Naive thymus-derived CD4-positive, alpha-beta T cell (primary cell): ENCODE data around the gene TRERF1. TPM values are rescaled to one million over a fixed set of nuclear protein-coding genes. Genes with fewer than 3 reads are reported as not detected.
A peak's percentile ranks its signal among the peaks of the same experiment; 100 is the strongest.

Experiments used
- ATAC-seq: fragments of 150-1000 bp; cut with Tn5 transposase; 2 replicates; pipeline ENCODE4 v1.10.0; 2021; ENCODE audit warnings: mild to moderate bottlenecking, moderate library complexity
- CTCF ChIA-PET: fragments of 350-600 bp; sonication (Branson Sonifier 250); formaldehyde crosslinking; loops from one replicate; lab custom pipeline; 2021; ENCODE audit warnings: antibody characterized with exemption; lab: Charles Lee
- POLR2A ChIA-PET: fragments of 350-600 bp; sonication (Branson Sonifier 250); formaldehyde crosslinking; loops from one replicate; lab custom pipeline; 2021; ENCODE audit warnings: antibody characterized with exemption, inconsistent platforms; lab: Charles Lee
- DNase-seq, 9 donors: peaks; one replicate each; pipeline versions ENCODE4 v3.0.0 to v3.0.0-alpha.2; 2020 to 2022; ENCODE audit warnings: mixed read lengths in 1 of 9
- H3K27ac ChIP-seq: one replicate; pipeline ENCODE4 v1.7.0; 2013; ENCODE audit warnings: mild to moderate bottlenecking, low read depth, low read length, moderate library complexity
- H3K27me3 ChIP-seq, 2 donors: one replicate each; pipeline ENCODE4 v1.7.0; 2013; ENCODE audit warnings: low read length in 2 of 2, mild to moderate bottlenecking in 2 of 2, moderate library complexity in 2 of 2; ENCODE audit not compliant: control insufficient read depth in 2 of 2, insufficient read depth in 2 of 2
- H3K36me3 ChIP-seq, 3 experiments: 1 replicate in 2 of 3; 2 replicates in 1 of 3; pipeline ENCODE4 v1.7.0; 2013; ENCODE audit warnings: low read length in 3 of 3, mild to moderate bottlenecking in 3 of 3, moderate library complexity in 1 of 3; ENCODE audit not compliant: insufficient read depth in 3 of 3, control insufficient read depth in 2 of 3
- H3K4me1 ChIP-seq, 2 donors: one replicate each; pipeline ENCODE4 v1.7.0; 2013; ENCODE audit warnings: low read length in 2 of 2, mild to moderate bottlenecking in 2 of 2, moderate library complexity in 1 of 2; ENCODE audit not compliant: control insufficient read depth in 2 of 2, insufficient read depth in 2 of 2
- H3K4me3 ChIP-seq: 2 replicates; pipeline ENCODE4 v1.7.0; 2013; ENCODE audit warnings: mild to moderate bottlenecking, low read length
- H3K9me3 ChIP-seq, 3 experiments: 1 replicate in 2 of 3; 2 replicates in 1 of 3; pipeline ENCODE4 v1.7.0; 2013; ENCODE audit warnings: low read length in 3 of 3; ENCODE audit not compliant: control insufficient read depth in 2 of 3
- H3K27ac Mint-ChIP-seq, 9 donors: one replicate each; pipeline ENCODE4 v1.8.0; 2020 to 2022; ENCODE audit warnings: mixed read lengths in 9 of 9, mild to moderate bottlenecking in 8 of 9, moderate library complexity in 5 of 9, inconsistent platforms in 2 of 9
- H3K27me3 Mint-ChIP-seq, 5 donors: one replicate each; pipeline ENCODE4 v1.8.0; 2021 to 2022; ENCODE audit warnings: mixed read lengths in 5 of 5, mild to moderate bottlenecking in 1 of 5
- H3K36me3 Mint-ChIP-seq, 5 donors: one replicate each; pipeline ENCODE4 v1.8.0; 2020 to 2022; ENCODE audit warnings: mixed read lengths in 5 of 5, mild to moderate bottlenecking in 3 of 5, inconsistent platforms in 1 of 5
- H3K4me1 Mint-ChIP-seq, 7 donors: one replicate each; pipeline ENCODE4 v1.8.0; 2020 to 2022; ENCODE audit warnings: mixed read lengths in 7 of 7, mild to moderate bottlenecking in 3 of 7, inconsistent platforms in 1 of 7
- H3K4me3 Mint-ChIP-seq, 10 donors: one replicate each; pipeline ENCODE4 v1.8.0; 2020 to 2022; ENCODE audit warnings: mild to moderate bottlenecking in 10 of 10, mixed read lengths in 10 of 10, moderate library complexity in 6 of 10, inconsistent platforms in 2 of 10
- H3K9me3 Mint-ChIP-seq, 11 donors: one replicate each; pipeline ENCODE4 v1.8.0; 2020 to 2022; ENCODE audit warnings: mixed read lengths in 11 of 11, mild to moderate bottlenecking in 4 of 11, inconsistent platforms in 1 of 11, moderate library complexity in 1 of 11
- intact Hi-C, 2 donors: fragments of 100-400 bp; cut with micrococcal nuclease; formaldehyde crosslinking; loops; one replicate each; pipeline ENCODE4 v1.15.1; 2023
- polyA plus RNA-seq, 2 donors: library from polyadenylated mRNA; unstranded; fragments of 300-500 nt; fragmentation: Illumina TruSeq; gene quantifications; one replicate each; pipeline ENCODE4 v1.2.3, GENCODE V29; 2021
- total RNA-seq, 6 experiments: library from RNA in 5 of 6; stranded (reverse) in 5 of 6; gene quantifications; 1 replicate in 5 of 6; 2 replicates in 1 of 6; pipeline ENCODE4 v1.2.3 and lab custom pipeline; 2021 to 2026

TRERF1 gene
- total and polyA plus RNA-seq, 7 experiments from 2014 or later, result 4.8 to 32.4 (median 21.0) TPM

GRCh38 chr6:42347456-42347855, 104.3 kb downstream of the TRERF1 start:
- H3K9me3 ChIP-seq, result no peaks in the 10 kb centered on the region
- Mint-ChIP-seq H3K4me1 (peaks cover 13 to 38% (median 32%) of the 10 kb centered on the region in 7 donors), H3K36me3 (peaks cover 3 to 62% (median 32%) of the 10 kb centered on the region in 5 donors), H3K9me3 (peaks cover 0 to 2% (median 0%) of the 10 kb centered on the region in 11 donors), H3K27ac (no peak overlapping the region), H3K27me3 (no peaks in the 10 kb centered on the region), H3K4me3 (no peak overlapping the region)
- POLR2A ChIA-PET, result no interaction called here
- no peak for ATAC-seq
- intact Hi-C loops, result no loop called here
- no peaks in the 10 kb centered on the region for H3K27me3 ChIP-seq
- no peak for DNase-seq
- H3K27ac ChIP-seq, result no peak overlapping the region
- no peak overlapping the region for H3K4me3 ChIP-seq
- no peaks in the 10 kb centered on the region for H3K36me3 ChIP-seq
- CTCF ChIA-PET, result no interaction called here
- H3K4me1 ChIP-seq, result peaks cover 0 to 24% of the 10 kb centered on the region in 2 donors

- intact Hi-C loops, result no loop called here
- no peak overlapping the region for H3K4me3 ChIP-seq
- Mint-ChIP-seq H3K27me3 (no peaks in the 10 kb centered on the region), H3K4me1 (peaks cover 15 to 47% (median 27%) of the 10 kb centered on the region in 7 donors), H3K9me3 (peaks cover 0 to 2% (median 0%) of the 10 kb centered on the region in 11 donors), H3K27ac (peak overlapping the region in 3 of 9 donors; percentile 1 to 87 (median 23)), H3K4me3 (peak overlapping the region in 1 of 10 donors; percentile 71), H3K36me3 (peaks cover 3 to 56% (median 29%) of the 10 kb centered on the region in 5 donors)
- H3K4me1 ChIP-seq, result peaks cover 0 to 32% of the 10 kb centered on the region in 2 donors
- H3K27ac ChIP-seq, result no peak overlapping the region
- CTCF ChIA-PET, result no interaction called here
- POLR2A ChIA-PET, result no interaction called here
- ATAC-seq (no peak), DNase-seq (no peak)
- no peaks in the 10 kb centered on the region for H3K9me3 ChIP-seq
- H3K36me3 ChIP-seq, result no peaks in the 10 kb centered on the region
- H3K27me3 ChIP-seq, result no peaks in the 10 kb centered on the region
These were observed 105.9 kb downstream of the TRERF1 start for GRCh38 chr6:42345696-42346416.

GRCh38 chr6:42344756-42345155, 107.0 kb downstream of the TRERF1 start:
- DNase-seq (peak in 1 of 9 donors; percentile 3), ATAC-seq (no peak)
- peaks cover 0 to 36% of the 10 kb centered on the region in 2 donors for H3K4me1 ChIP-seq
- H3K27me3 ChIP-seq, result no peaks in the 10 kb centered on the region
- no peaks in the 10 kb centered on the region for H3K27me3 Mint-ChIP-seq
- no peaks in the 10 kb centered on the region for H3K9me3 ChIP-seq
- CTCF ChIA-PET, result no interaction called here
- H3K36me3 ChIP-seq, result no peaks in the 10 kb centered on the region
- H3K4me3 ChIP-seq, result no peak overlapping the region
- H3K27ac Mint-ChIP-seq, result peak overlapping the region in 2 of 9 donors; percentile 30 to 51
- no peak overlapping the region for H3K27ac ChIP-seq
- peaks cover 18 to 53% (median 29%) of the 10 kb centered on the region in 7 donors for H3K4me1 Mint-ChIP-seq
- intact Hi-C loops, result no loop called here
- H3K9me3 Mint-ChIP-seq, result peaks cover 0 to 2% (median 0%) of the 10 kb centered on the region in 11 donors
- H3K36me3 Mint-ChIP-seq, result peaks cover 3 to 46% (median 20%) of the 10 kb centered on the region in 5 donors
- POLR2A ChIA-PET, result no interaction called here
- H3K4me3 Mint-ChIP-seq, result peak overlapping the region in 1 of 10 donors; percentile 32

- Histone ChIP-seq H3K4me3 (no peak overlapping the region), H3K27ac (no peak overlapping the region), H3K27me3 (no peaks in the 10 kb centered on the region), H3K9me3 (no peaks in the 10 kb centered on the region), H3K36me3 (peaks cover 0 to 5% (median 0%) of the 10 kb centered on the region in 3 experiments), H3K4me1 (peaks cover 0 to 27% of the 10 kb centered on the region in 2 donors)
- POLR2A ChIA-PET, result no interaction called here
- peaks cover 3 to 46% (median 17%) of the 10 kb centered on the region in 5 donors for H3K36me3 Mint-ChIP-seq
- ATAC-seq (no peak), DNase-seq (no peak)
- H3K9me3 Mint-ChIP-seq, result peaks cover 0 to 2% (median 0%) of the 10 kb centered on the region in 11 donors
- no peak overlapping the region for H3K4me3 Mint-ChIP-seq
- H3K27me3 Mint-ChIP-seq, result no peaks in the 10 kb centered on the region
- intact Hi-C loops, result no loop called here
- H3K27ac Mint-ChIP-seq, result no peak overlapping the region
- CTCF ChIA-PET, result no interaction called here
- peaks cover 26 to 72% (median 46%) of the 10 kb centered on the region in 7 donors for H3K4me1 Mint-ChIP-seq
These were observed 109.8 kb downstream of the TRERF1 start for GRCh38 chr6:42341771-42342553.

- Mint-ChIP-seq H3K4me1 (peaks cover 29 to 72% (median 49%) of the 10 kb centered on the region in 7 donors), H3K36me3 (peaks cover 1 to 48% (median 17%) of the 10 kb centered on the region in 5 donors), H3K27me3 (no peaks in the 10 kb centered on the region), H3K9me3 (peaks cover 0 to 2% (median 0%) of the 10 kb centered on the region in 11 donors), H3K27ac (peak overlapping the region in 2 of 9 donors; percentile 10 to 20), H3K4me3 (no peak overlapping the region)
- ChIA-PET CTCF (no interaction called here), POLR2A (no interaction called here)
- Histone ChIP-seq H3K27me3 (no peaks in the 10 kb centered on the region), H3K9me3 (no peaks in the 10 kb centered on the region), H3K27ac (no peak overlapping the region), H3K4me1 (peaks cover 0 to 23% of the 10 kb centered on the region in 2 donors), H3K36me3 (peaks cover 0 to 5% (median 0%) of the 10 kb centered on the region in 3 experiments), H3K4me3 (no peak overlapping the region)
- intact Hi-C loops, result no loop called here
- DNase-seq (no peak), ATAC-seq (no peak)
These were observed 110.5 kb downstream of the TRERF1 start for GRCh38 chr6:42341221-42341620.

- Mint-ChIP-seq H3K4me3 (no peak overlapping the region), H3K4me1 (peaks cover 29 to 70% (median 52%) of the 10 kb centered on the region in 7 donors), H3K9me3 (peaks cover 0 to 2% (median 0%) of the 10 kb centered on the region in 11 donors), H3K27me3 (no peaks in the 10 kb centered on the region), H3K36me3 (peaks cover 0 to 45% (median 17%) of the 10 kb centered on the region in 5 donors), H3K27ac (peak overlapping the region in 1 of 9 donors; percentile 79)
- POLR2A ChIA-PET, result interaction anchor here (0.7 kb wide), 1 partner anchor 946 kb away, joined by 3 read pairs; no protein-coding TSS in a partner anchor
- Histone ChIP-seq H3K36me3 (peaks cover 0 to 5% (median 0%) of the 10 kb centered on the region in 3 experiments), H3K9me3 (no peaks in the 10 kb centered on the region), H3K4me3 (no peak overlapping the region), H3K27ac (no peak overlapping the region), H3K27me3 (no peaks in the 10 kb centered on the region), H3K4me1 (peaks cover 0 to 15% of the 10 kb centered on the region in 2 donors)
- intact Hi-C loops, result no loop called here
- CTCF ChIA-PET, result no interaction called here
- DNase-seq (no peak), ATAC-seq (no peak)
These were observed 111.2 kb downstream of the TRERF1 start for GRCh38 chr6:42340511-42340910.
